Measurements from ENCODE around the gene BRCA2. TPM values are rescaled to one million over a fixed set of nuclear protein-coding genes. Genes with fewer than 3 reads are reported as not detected.

BRCA2 gene
- total and polyA plus RNA-seq, 9 of the 15 experiments (the other 6 are each of a cell fraction or from before 2014, with no cell fraction given), result 4.1 to 17.3 (median 5.8) TPM

DNA sequence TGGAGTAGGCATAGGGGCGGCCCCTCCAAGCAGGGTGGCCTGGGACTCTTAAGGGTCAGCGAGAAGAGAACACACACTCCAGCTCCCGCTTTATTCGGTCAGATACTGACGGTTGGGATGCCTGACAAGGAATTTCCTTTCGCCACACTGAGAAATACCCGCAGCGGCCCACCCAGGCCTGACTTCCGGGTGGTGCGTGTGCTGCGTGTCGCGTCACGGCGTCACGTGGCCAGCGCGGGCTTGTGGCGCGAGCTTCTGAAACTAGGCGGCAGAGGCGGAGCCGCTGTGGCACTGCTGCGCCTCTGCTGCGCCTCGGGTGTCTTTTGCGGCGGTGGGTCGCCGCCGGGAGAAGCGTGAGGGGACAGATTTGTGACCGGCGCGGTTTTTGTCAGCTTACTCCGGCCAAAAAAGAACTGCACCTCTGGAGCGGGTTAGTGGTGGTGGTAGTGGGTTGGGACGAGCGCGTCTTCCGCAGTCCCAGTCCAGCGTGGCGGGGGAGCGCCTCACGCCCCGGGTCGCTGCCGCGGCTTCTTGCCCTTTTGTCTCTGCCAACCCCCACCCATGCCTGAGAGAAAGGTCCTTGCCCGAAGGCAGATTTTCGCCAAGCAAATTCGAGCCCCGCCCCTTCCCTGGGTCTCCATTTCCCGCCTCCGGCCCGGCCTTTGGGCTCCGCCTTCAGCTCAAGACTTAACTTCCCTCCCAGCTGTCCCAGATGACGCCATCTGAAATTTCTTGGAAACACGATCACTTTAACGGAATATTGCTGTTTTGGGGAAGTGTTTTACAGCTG, at the start of gene BRCA2, which contains the start of gene ZAR1L (continued):
- TF ChIP-seq MYBL2 (IDR thresholded peaks at IDR 0.05; ENCODE audit: low read depth) (no peak), MYBL2 (CRISPR knock-in tag; IDR thresholded peaks at IDR 0.05; ENCODE audit: borderline replicate concordance) (no peak), MCM7 (IDR thresholded peaks at IDR 0.05) (no peak), ZNF224 (CRISPR knock-in tag; IDR thresholded peaks at IDR 0.05) (no peak), CCAR2 (IDR thresholded peaks at IDR 0.05; ENCODE audit: low read depth, low read length) (no peak), PHF8 (IDR thresholded peaks at IDR 0.05; ENCODE audit: borderline replicate concordance, low read length) (peak; percentile 82), RUNX1 (IDR thresholded peaks at IDR 0.05; ENCODE audit: low read depth) (no peak), POLR2A (conservative IDR thresholded peaks at IDR 0.05) (peak; percentile 91), ZSCAN32 (CRISPR knock-in tag; IDR thresholded peaks at IDR 0.05) (no peak), ZNF57 (CRISPR knock-in tag; IDR thresholded peaks at IDR 0.05) (no peak), SRSF1 (IDR thresholded peaks at IDR 0.05; ENCODE audit: low read depth, low read length) (no peak), GATAD2A (IDR thresholded peaks at IDR 0.05) (no peak), KAT2B (IDR thresholded peaks at IDR 0.05; ENCODE audit: low read depth, low read length) (no peak), HNRNPK (IDR thresholded peaks at IDR 0.05; ENCODE audit: low read depth, low read length, poor library complexity, severe bottlenecking) (no peak), PHTF2 (CRISPR knock-in tag; IDR thresholded peaks at IDR 0.05) (no peak), HSF4 (CRISPR knock-in tag; IDR thresholded peaks at IDR 0.05; ENCODE audit: borderline replicate concordance) (no peak), ZNF146 (CRISPR knock-in tag; IDR thresholded peaks at IDR 0.05; ENCODE audit: unreplicated experiment) (no peak)
- TF ChIP-seq, protein P1, sequence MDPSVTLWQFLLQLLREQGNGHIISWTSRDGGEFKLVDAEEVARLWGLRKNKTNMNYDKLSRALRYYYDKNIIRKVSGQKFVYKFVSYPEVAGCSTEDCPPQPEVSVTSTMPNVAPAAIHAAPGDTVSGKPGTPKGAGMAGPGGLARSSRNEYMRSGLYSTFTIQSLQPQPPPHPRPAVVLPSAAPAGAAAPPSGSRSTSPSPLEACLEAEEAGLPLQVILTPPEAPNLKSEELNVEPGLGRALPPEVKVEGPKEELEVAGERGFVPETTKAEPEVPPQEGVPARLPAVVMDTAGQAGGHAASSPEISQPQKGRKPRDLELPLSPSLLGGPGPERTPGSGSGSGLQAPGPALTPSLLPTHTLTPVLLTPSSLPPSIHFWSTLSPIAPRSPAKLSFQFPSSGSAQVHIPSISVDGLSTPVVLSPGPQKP (CRISPR knock-in tag; IDR thresholded peaks at IDR 0.05), result no peak
- TF ChIP-seq, protein P2, sequence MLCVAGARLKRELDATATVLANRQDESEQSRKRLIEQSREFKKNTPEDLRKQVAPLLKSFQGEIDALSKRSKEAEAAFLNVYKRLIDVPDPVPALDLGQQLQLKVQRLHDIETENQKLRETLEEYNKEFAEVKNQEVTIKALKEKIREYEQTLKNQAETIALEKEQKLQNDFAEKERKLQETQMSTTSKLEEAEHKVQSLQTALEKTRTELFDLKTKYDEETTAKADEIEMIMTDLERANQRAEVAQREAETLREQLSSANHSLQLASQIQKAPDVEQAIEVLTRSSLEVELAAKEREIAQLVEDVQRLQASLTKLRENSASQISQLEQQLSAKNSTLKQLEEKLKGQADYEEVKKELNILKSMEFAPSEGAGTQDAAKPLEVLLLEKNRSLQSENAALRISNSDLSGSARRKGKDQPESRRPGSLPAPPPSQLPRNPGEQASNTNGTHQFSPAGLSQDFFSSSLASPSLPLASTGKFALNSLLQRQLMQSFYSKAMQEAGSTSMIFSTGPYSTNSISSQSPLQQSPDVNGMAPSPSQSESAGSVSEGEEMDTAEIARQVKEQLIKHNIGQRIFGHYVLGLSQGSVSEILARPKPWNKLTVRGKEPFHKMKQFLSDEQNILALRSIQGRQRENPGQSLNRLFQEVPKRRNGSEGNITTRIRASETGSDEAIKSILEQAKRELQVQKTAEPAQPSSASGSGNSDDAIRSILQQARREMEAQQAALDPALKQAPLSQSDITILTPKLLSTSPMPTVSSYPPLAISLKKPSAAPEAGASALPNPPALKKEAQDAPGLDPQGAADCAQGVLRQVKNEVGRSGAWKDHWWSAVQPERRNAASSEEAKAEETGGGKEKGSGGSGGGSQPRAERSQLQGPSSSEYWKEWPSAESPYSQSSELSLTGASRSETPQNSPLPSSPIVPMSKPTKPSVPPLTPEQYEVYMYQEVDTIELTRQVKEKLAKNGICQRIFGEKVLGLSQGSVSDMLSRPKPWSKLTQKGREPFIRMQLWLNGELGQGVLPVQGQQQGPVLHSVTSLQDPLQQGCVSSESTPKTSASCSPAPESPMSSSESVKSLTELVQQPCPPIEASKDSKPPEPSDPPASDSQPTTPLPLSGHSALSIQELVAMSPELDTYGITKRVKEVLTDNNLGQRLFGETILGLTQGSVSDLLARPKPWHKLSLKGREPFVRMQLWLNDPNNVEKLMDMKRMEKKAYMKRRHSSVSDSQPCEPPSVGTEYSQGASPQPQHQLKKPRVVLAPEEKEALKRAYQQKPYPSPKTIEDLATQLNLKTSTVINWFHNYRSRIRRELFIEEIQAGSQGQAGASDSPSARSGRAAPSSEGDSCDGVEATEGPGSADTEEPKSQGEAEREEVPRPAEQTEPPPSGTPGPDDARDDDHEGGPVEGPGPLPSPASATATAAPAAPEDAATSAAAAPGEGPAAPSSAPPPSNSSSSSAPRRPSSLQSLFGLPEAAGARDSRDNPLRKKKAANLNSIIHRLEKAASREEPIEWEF (CRISPR knock-in tag; IDR thresholded peaks at IDR 0.05), result no peak
- TF ChIP-seq, protein P3, sequence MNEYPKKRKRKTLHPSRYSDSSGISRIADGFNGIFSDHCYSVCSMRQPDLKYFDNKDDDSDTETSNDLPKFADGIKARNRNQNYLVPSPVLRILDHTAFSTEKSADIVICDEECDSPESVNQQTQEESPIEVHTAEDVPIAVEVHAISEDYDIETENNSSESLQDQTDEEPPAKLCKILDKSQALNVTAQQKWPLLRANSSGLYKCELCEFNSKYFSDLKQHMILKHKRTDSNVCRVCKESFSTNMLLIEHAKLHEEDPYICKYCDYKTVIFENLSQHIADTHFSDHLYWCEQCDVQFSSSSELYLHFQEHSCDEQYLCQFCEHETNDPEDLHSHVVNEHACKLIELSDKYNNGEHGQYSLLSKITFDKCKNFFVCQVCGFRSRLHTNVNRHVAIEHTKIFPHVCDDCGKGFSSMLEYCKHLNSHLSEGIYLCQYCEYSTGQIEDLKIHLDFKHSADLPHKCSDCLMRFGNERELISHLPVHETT (CRISPR knock-in tag; conservative IDR thresholded peaks at IDR 0.05 in 1 of 2, IDR thresholded peaks at IDR 0.05 in 1 of 2), result no peak
